GM21360 (cell line): ENCODE measurements around the gene TMEM40.
"Not testable (repeated sequence)": the region's sequence is repeated elsewhere in the genome, so short reads cannot be mapped to it uniquely, and the experiment has no call there.

Experiments used
- ATAC-seq: cut with Tn5 transposase; IDR thresholded peaks from one replicate; pipeline ENCODE4 v1.9.1; 2021; ENCODE audit warnings: mild to moderate bottlenecking, moderate library complexity; ENCODE audit not compliant: unreplicated experiment

Gene TMEM40

GRCh38 chr3:12777171-12777570 is 18.1 kb upstream of the TMEM40 start:
- ATAC-seq = no peak

GRCh38 chr3:12775970-12776369 is 16.9 kb upstream of the TMEM40 start:
- ATAC-seq = not testable (repeated sequence)

GRCh38 chr3:12775226-12775625 is 16.2 kb upstream of the TMEM40 start:
- no peak for ATAC-seq

- ATAC-seq = no peak
Observed at GRCh38 chr3:12774619-12775018, 15.6 kb upstream of the TMEM40 start.

GRCh38 chr3:12773710-12774086 is 14.6 kb upstream of the TMEM40 start:
- ATAC-seq = no peak

GRCh38 chr3:12773030-12773709 is 14.1 kb upstream of the TMEM40 start:
- ATAC-seq = no peak

- ATAC-seq = no peak
Observed at GRCh38 chr3:12772462-12772861, 13.4 kb upstream of the TMEM40 start.

- ATAC-seq = no peak
Observed at GRCh38 chr3:12771236-12771635, 12.2 kb upstream of the TMEM40 start.

- ATAC-seq = no peak
Observed at GRCh38 chr3:12769761-12770160, 10.7 kb upstream of the TMEM40 start.

- no peak for ATAC-seq
Observed at GRCh38 chr3:12768579-12769527, 9.8 kb upstream of the TMEM40 start.

- no peak for ATAC-seq
Observed at GRCh38 chr3:12766541-12766940, 7.5 kb upstream of the TMEM40 start.

- ATAC-seq = no peak
Observed at GRCh38 chr3:12764171-12764776, 5.2 kb upstream of the TMEM40 start.

- ATAC-seq = no peak
Observed at GRCh38 chr3:12759693-12760565, 870 bp upstream of the TMEM40 start.

- no peak for ATAC-seq
Observed at GRCh38 chr3:12758025-12758781, 856 bp downstream of the TMEM40 start.

- no peak for ATAC-seq
Observed at GRCh38 chr3:12756635-12757034, 2.4 kb downstream of the TMEM40 start.

GRCh38 chr3:12756175-12756574 is 2.9 kb downstream of the TMEM40 start:
- no peak for ATAC-seq

GRCh38 chr3:12755754-12756153 is 3.3 kb downstream of the TMEM40 start:
- ATAC-seq = no peak

- ATAC-seq = no peak
Observed at GRCh38 chr3:12754313-12754712, 4.7 kb downstream of the TMEM40 start.

- no peak for ATAC-seq
Observed at GRCh38 chr3:12753275-12754028, 5.6 kb downstream of the TMEM40 start.
